Esophagus squamous epithelium (tissue), 5 donors: ENCODE data around the gene POLK. TPM values are rescaled to one million over a fixed set of nuclear protein-coding genes. Genes with fewer than 3 reads are reported as not detected.

ENCODE experiments used
- DNase-seq: peaks from one replicate; lab custom pipeline; 2025; lab: John Stamatoyannopoulos, UW
- H3K27ac ChIP-seq, 4 donors: fragments of 200-600 bp; sonication (generic); one replicate each; pipeline ENCODE4 v1.5.1; 2016 to 2019; ENCODE audit warnings: mild to moderate bottlenecking in 1 of 4
- H3K27me3 ChIP-seq, 4 donors: fragments of 200-600 bp; sonication (generic); 1 replicate in 3 of 4; 2 replicates in 1 of 4; pipeline versions ENCODE4 v1.5.1 to v1.6.0; 2017 to 2021; ENCODE audit warnings: antibody characterized with exemption in 1 of 4
- H3K36me3 ChIP-seq, 3 donors: fragments of 200-600 bp; sonication (generic); one replicate each; pipeline ENCODE4 v1.5.1; 2016 to 2019
- H3K4me1 ChIP-seq, 3 donors: fragments of 200-600 bp; sonication (generic); one replicate each; pipeline ENCODE4 v1.5.1; 2017 to 2019
- H3K4me3 ChIP-seq, 4 donors: fragments of 200-600 bp; sonication (generic); 1 replicate in 3 of 4; 2 replicates in 1 of 4; pipeline ENCODE4 v1.5.1; 2016 to 2019; ENCODE audit warnings: mild to moderate bottlenecking in 2 of 4, moderate library complexity in 1 of 4
- H3K9me3 ChIP-seq, 3 donors: fragments of 200-600 bp; sonication (generic); one replicate each; pipeline ENCODE4 v1.5.1; 2016 to 2019
- POLR2A ChIP-seq, 4 donors: fragments of 450-650 bp; IDR thresholded peaks; one replicate each; pipeline ENCODE4 v1.6.1; 2017; ENCODE audit warnings: antibody characterized with exemption in 4 of 4, mild to moderate bottlenecking in 4 of 4, moderate library complexity in 3 of 4
- WGBS, 2 donors: methylation state at CpG; one replicate each; pipeline ENCODE4 v1.1.5; 2018; 5-methylcytosine and 5-hydroxymethylcytosine counted together
- intact Hi-C: fragments of 100-400 bp; cut with DNase I; formaldehyde crosslinking; loops from one replicate; pipeline ENCODE4 v1.15.0; 2022
- total RNA-seq, 4 donors: library from RNA; depleted of rRNA; stranded (reverse); fragments of >200 nt; gene quantifications; one replicate each; pipeline ENCODE4 v1.1.0, GENCODE V29; 2016
- TF ChIP-seq, protein P1 (sequence below), 6 experiments: fragments of 450-650 bp in 4 of 6; fragments of 200-600 bp in 2 of 6; sonication (generic) in 2 of 6; IDR thresholded peaks; one replicate each; pipeline ENCODE4 v1.5.1; 2016 to 2019; ENCODE audit warnings: antibody characterized with exemption in 6 of 6, mild to moderate bottlenecking in 4 of 6, moderate library complexity in 4 of 6
- donor health status: DM: yes; HTN: yes; CAD: no.

Gene POLK
- total RNA-seq, 4 donors from 2014 or later = 8.6 to 27.5 (median 14.1) TPM

DNA sequence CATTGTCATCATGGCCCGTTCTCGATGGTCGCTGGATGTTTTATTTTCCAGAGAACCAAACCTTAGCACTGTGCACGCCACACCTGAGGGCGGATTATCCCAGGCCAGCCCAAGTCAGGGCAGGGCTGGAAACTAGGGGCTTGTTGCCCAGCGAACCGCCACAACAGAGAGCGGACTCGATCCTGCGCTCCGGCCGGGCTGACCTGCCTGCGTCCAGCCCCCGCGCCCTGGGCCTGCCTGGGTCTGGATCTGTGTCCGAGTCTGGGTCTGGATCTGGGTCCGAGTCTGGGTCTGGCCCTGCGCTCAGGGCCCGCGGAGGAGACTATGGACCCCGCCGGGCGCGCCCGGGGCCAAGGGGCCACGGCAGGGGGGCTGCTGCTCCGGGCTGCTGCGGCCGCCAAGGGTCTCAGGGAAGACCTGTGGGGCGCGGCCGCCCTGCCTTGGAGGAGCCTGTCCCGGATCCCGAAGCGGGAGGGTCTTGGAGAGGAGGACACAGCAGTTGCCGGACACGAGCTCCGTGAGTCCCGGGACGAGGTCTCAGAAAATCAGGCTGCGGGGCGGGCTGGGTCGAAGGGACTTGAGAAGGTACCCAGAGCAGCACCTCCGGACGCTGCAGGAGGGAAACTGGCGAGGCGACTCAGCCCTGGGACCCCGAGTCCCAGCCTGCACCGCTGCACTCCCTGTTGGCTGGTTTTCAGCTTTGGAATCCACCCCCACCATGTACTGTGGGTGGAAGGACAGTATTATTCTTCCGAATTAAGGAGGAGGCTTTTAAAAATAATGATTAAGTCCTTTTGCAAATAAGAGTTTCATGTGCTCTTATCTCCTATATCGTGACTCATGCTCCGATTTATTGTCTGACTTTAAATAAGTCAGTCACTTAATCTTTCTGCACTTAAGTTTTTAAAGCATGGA, 99.9 kb downstream of the POLK start, which contains the start of gene ANKDD1B:
Gene ANKDD1B (plus strand): TSS at position 143 of the 915 bp plus-strand sequence. CDS start 182 bp downstream, at position 325.
- 2 to 6% methylated on average over 20 to 34 of the region's 52 CpGs for WGBS, 2 donors

GRCh38 chr5:75612226-75612569, 100.5 kb downstream of the POLK start:
- intact Hi-C loops = no loop called here
- WGBS, 2 donors = 8 to 18% methylated on average over 8 to 9 of the region's 12 CpGs
- peaks cover 6 to 30% (median 11%) of the 10 kb centered on the region in 3 donors for H3K4me1 ChIP-seq
- DNase-seq = no peak
- TF ChIP-seq POLR2A (IDR thresholded peaks at IDR 0.05) = no peak
- TF ChIP-seq, protein P1, sequence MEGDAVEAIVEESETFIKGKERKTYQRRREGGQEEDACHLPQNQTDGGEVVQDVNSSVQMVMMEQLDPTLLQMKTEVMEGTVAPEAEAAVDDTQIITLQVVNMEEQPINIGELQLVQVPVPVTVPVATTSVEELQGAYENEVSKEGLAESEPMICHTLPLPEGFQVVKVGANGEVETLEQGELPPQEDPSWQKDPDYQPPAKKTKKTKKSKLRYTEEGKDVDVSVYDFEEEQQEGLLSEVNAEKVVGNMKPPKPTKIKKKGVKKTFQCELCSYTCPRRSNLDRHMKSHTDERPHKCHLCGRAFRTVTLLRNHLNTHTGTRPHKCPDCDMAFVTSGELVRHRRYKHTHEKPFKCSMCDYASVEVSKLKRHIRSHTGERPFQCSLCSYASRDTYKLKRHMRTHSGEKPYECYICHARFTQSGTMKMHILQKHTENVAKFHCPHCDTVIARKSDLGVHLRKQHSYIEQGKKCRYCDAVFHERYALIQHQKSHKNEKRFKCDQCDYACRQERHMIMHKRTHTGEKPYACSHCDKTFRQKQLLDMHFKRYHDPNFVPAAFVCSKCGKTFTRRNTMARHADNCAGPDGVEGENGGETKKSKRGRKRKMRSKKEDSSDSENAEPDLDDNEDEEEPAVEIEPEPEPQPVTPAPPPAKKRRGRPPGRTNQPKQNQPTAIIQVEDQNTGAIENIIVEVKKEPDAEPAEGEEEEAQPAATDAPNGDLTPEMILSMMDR (IDR thresholded peaks at IDR 0.05) = no peak
- H3K9me3 ChIP-seq = no peaks in the 10 kb centered on the region
- no peak overlapping the region for H3K27ac ChIP-seq
- no peaks in the 10 kb centered on the region for H3K27me3 ChIP-seq
- H3K4me3 ChIP-seq = peak overlapping the region; percentile 44 to 78 (median 54)
- no peaks in the 10 kb centered on the region for H3K36me3 ChIP-seq

More for the DNA sequence above, 99.9 kb downstream of the POLK start, which contains the start of gene ANKDD1B:
- Histone ChIP-seq H3K36me3 (no peaks in the 10 kb centered on the region), H3K27me3 (no peaks in the 10 kb centered on the region), H3K4me3 (peak within 1 kb of the TSS; percentile 44 to 78 (median 54)), H3K27ac (peak within 1 kb of the TSS; percentile 51 to 68 (median 58)), H3K9me3 (no peaks in the 10 kb centered on the region), H3K4me1 (peaks cover 6 to 24% (median 11%) of the 10 kb centered on the region in 3 donors)
- intact Hi-C loops = no loop called here
- DNase-seq = no peak
- TF ChIP-seq, protein P1 (IDR thresholded peaks at IDR 0.05) = no peak
- no peak for TF ChIP-seq POLR2A (IDR thresholded peaks at IDR 0.05)

DNA sequence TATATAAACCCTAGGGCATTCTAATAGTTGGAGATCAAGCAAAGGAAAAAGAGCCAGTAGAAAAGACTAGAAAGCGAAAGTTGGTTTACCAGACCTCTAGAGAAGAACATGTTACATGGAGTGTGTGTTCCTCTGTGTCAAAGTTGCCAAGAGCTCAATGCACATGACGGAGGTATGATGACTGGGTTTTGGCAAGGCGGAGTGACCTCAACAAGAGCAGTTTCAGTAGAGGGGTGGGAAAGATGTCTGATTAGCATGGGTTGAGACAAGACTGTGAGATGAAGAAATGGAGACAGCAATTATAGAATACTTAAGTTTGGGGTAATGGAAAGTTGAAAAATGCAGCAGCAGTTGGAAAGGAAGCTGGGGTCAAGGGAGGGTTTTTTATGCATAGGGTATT, 101.2 kb downstream of the POLK start:
- intact Hi-C loops = no loop called here
- no peak overlapping the region for H3K4me3 ChIP-seq
- TF ChIP-seq, protein P1 (IDR thresholded peaks at IDR 0.05) = no peak
- no peak for TF ChIP-seq POLR2A (IDR thresholded peaks at IDR 0.05)
- 87 to 92% methylated on average over 3 of the region's 3 CpGs for WGBS, 2 donors
- H3K9me3 ChIP-seq = no peaks in the 10 kb centered on the region
- DNase-seq = no peak
- no peaks in the 10 kb centered on the region for H3K27me3 ChIP-seq
- peaks cover 6 to 36% (median 11%) of the 10 kb centered on the region in 3 donors for H3K4me1 ChIP-seq
- no peaks in the 10 kb centered on the region for H3K36me3 ChIP-seq
- H3K27ac ChIP-seq = no peak overlapping the region

GRCh38 chr5:75614176-75614575, 102.5 kb downstream of the POLK start:
- DNase-seq = no peak
- TF ChIP-seq, protein P1 (IDR thresholded peaks at IDR 0.05) = no peak
- no peak for TF ChIP-seq POLR2A (IDR thresholded peaks at IDR 0.05)
- no peaks in the 10 kb centered on the region for H3K36me3 ChIP-seq
- intact Hi-C loops = no loop called here
- no peaks in the 10 kb centered on the region for H3K27me3 ChIP-seq
- no peaks in the 10 kb centered on the region for H3K9me3 ChIP-seq
- peaks cover 6 to 36% (median 11%) of the 10 kb centered on the region in 3 donors for H3K4me1 ChIP-seq
- H3K27ac ChIP-seq = no peak overlapping the region
- 85 to 100% methylated on average over 1 of the region's 1 CpG for WGBS, 2 donors
- no peak overlapping the region for H3K4me3 ChIP-seq

DNA sequence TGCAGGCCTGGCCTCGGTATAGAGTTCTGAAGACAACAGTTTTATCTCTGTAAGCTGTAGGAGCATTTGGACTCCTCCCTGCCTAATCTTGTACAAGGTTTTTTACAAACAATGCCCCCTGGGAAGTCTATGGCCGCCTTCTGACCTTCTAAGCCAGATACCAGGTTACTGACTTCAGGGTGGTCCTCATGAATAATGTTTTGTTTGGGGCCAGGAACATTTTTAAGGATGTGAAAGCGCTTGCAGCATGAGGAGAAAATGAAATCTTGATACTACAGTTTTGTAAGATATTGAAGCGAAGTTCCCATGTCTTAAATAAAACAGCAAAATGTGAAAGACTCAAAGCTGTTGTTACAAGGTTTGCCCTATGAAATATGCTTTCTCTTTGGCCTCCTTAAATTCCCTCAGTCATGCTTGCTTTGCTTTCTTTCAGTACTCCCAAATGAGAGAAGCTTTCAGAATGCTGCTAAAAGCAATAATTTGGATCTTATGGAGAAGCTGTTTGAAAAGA, 104.7 kb downstream of the POLK start:
- DNase-seq = no peak
- Histone ChIP-seq H3K27me3 (no peaks in the 10 kb centered on the region), H3K9me3 (no peaks in the 10 kb centered on the region), H3K36me3 (no peaks in the 10 kb centered on the region), H3K27ac (peak overlapping the region in 1 of 4 donors; percentile 33), H3K4me3 (no peak overlapping the region), H3K4me1 (peaks cover 5 to 39% (median 10%) of the 10 kb centered on the region in 3 donors)
- TF ChIP-seq, protein P1 (IDR thresholded peaks at IDR 0.05) = no peak
- no peak for TF ChIP-seq POLR2A (IDR thresholded peaks at IDR 0.05)
- intact Hi-C loops = no loop called here
- 73 to 74% methylated on average over 4 of the region's 4 CpGs for WGBS, 2 donors
